Fibroblast of lung (primary cell): Measurements from ENCODE around the gene MAPKAP1.

Source experiments
- CTCF ChIP-seq, 2 donors: IDR thresholded peaks in 1 of 2; conservative IDR thresholded peaks in 1 of 2; 1 replicate in 1 of 2; 2 replicates in 1 of 2; pipeline ENCODE4 v1.5.1; 2011 to 2012; ENCODE audit warnings: low read length in 2 of 2, control low read depth in 1 of 2, inconsistent platforms in 1 of 2, low read depth in 1 of 2, mild to moderate bottlenecking in 1 of 2
- EZH2 ChIP-seq: IDR thresholded peaks from 2 replicates; pipeline ENCODE4 v1.5.1; 2012; ENCODE audit warnings: low read length, control low read depth, mild to moderate bottlenecking; ENCODE audit errors: missing control alignments

DNA sequence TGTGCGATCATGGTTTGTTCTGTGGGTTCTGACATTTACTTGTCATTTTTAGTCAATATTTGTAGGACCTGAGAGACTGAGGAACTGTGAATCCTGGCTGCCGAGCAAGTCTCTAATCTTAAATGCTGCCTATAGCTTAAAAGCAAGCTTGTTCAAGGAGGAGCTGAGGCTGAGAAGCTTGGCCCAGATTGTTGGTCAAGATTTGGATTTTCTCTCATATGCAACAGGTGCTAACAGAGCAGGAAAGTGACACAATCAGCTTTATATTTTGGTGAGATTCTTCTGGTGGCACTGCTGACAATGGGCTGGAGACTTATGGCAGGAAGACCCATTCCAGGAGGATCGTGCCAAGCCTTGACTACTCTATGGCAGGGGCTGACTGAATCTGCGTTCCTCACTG is 192.5 kb downstream of the MAPKAP1 start:
- TF ChIP-seq CTCF (conservative IDR thresholded peaks at IDR 0.05 in 1 of 2, IDR thresholded peaks at IDR 0.05 in 1 of 2; ENCODE audit: low read depth in 1 of 2, low read length in 2 of 2) (no peak), EZH2 (no peak)
